A172 (cell line): ENCODE data around the gene CCDC27. TPM values are rescaled to one million over a fixed set of nuclear protein-coding genes. Genes with fewer than 3 reads are reported as not detected.

Experiments
- DNase-seq: peaks from one replicate; pipeline ENCODE4 v3.0.0-alpha.2; 2015; ENCODE audit warnings: low spot score
- total RNA-seq: library from RNA; depleted of rRNA; stranded (reverse); fragments of >200 nt; shearing (Covaris generic); gene quantifications from 2 replicates; pipeline ENCODE4 v1.2.3, GENCODE V29; 2014

Gene CCDC27
- total RNA-seq, 1 experiment from 2014 or later = not detected

GRCh38 chr1:3753656-3754454, 1.6 kb downstream of the CCDC27 start:
- DNase-seq = no peak

GRCh38 chr1:3756394-3756793, 4.1 kb downstream of the CCDC27 start:
- DNase-seq = no peak

DNA sequence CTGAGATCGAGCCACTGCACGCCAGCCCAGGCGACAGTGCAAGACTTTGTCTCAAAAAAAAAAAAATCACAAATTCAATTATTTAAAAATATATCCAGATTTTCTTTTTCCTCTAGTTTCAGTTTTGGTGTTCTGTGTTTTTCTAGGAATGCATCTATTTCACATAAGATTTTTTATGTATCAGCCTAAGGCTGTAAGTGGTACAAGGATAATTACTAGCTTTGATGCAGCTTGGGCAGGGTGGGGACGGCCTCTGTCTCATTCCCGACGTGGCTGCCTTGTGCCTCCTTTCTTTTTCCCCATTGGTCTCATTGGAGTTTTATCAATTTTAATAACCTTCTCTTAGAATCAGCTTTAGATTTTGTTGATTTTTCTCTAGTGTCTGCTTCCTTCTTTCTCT, 6.9 kb downstream of the CCDC27 start:
- no peak for DNase-seq

DNA sequence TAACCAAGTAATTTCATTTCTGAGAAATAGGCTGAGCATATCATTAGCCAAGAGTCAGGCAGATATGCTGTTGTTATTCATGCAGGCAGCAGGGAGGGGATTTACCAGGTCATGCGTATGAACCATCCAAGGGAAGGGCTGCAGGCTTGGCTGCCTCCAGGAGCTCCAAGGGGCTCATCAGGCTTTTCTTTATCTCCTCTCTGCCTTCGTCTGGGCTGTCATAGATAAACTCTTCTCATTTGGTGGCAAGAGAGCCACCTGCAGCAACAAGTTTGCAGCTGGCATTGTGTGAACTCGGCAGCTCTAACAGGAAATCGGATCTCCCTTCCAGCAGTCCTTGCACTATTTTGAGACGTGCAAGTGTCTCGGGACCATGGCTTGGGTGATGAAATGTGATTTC, 7.5 kb downstream of the CCDC27 start:
- DNase-seq = no peak

- DNase-seq = no peak
These were observed 9.2 kb downstream of the CCDC27 start for GRCh38 chr1:3761296-3762010.

DNA sequence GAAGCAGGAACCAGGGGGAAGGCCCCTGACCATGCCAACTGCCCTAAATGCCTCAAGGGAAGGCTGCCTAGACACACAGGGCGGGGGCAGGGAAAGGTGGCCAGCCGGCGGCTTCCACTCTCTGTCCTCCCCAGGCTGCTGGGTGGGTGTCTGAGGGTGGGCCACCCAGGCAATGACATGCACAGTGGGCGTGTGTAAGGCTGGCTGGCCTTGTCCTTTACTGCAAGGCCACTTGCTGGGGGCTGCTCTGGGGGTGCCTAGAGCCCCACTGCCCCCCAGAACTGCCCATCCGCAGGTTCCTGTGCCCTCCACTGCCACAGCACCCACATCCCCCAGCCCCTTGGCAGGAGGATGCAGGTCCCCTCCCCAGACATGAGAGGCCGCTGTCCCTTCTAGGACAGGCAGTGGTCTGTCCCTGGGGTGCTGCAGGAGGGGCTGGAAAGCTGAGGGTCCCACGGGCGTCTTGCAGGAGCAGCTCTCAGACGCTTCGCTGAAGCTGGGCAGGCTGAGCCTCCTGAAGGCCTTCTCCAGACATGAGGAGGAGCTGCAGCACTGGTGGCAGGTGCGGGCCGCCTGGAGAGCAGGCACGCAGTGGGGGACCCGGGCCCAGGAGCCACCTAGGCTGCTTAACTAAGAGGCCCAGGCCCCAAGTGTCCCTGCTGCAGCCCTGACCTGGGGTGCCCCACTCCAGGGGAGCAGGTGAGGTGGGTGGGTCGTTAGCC, 10.1 kb downstream of the CCDC27 start:
- DNase-seq = no peak

DNA sequence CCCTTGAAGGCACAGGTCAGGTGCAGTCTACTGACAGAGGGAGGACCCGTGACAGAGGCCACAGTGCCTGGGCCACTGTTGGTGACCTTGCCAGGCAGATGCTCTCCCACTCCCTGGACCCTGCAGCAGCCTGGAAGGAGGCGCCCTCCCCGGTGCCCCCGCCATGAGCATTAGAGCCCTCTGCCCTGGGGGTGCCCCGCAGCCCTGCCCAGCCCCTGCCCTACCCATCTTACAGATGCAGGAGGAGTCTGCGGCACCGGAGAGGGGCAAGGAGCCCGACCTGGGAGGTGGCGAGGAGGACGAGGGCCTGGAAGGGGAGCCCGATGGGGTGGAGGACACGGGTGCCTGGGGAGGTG, 10.6 kb downstream of the CCDC27 start:
- DNase-seq = no peak

GRCh38 chr1:3763351-3764125, 11.3 kb downstream of the CCDC27 start:
- DNase-seq = no peak

DNA sequence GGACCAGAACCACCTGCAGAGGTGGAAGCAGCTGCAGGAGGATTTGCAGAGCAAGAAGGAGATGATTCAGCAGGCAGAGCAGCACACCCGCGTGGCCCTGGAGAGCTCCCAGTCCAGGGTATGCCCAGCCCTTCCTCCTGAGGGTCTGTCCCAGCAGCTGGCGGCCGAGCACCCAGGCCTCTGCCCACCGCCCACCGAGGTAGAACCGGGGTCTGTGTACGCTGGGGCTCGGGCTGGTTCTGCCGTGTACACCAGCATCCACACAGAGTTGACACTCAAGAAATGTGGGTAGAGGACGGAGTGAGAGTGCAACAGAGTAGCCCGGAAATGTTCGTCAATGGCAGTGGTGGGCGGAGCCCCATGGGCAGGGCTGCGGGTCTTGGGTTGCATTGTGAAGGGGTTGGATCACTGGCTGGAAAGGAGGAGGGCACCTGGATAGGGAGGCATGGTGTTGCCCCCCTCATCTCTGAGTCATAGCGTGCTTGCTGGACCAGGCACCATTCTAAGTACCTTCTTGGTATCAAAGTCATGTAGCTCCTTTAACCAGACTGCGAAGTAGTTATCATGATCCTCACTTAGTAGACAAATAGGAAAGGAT, 15.2 kb downstream of the CCDC27 start:
- no peak for DNase-seq

- DNase-seq = no peak
These were observed 16.7 kb downstream of the CCDC27 start for GRCh38 chr1:3768811-3769390.

DNA sequence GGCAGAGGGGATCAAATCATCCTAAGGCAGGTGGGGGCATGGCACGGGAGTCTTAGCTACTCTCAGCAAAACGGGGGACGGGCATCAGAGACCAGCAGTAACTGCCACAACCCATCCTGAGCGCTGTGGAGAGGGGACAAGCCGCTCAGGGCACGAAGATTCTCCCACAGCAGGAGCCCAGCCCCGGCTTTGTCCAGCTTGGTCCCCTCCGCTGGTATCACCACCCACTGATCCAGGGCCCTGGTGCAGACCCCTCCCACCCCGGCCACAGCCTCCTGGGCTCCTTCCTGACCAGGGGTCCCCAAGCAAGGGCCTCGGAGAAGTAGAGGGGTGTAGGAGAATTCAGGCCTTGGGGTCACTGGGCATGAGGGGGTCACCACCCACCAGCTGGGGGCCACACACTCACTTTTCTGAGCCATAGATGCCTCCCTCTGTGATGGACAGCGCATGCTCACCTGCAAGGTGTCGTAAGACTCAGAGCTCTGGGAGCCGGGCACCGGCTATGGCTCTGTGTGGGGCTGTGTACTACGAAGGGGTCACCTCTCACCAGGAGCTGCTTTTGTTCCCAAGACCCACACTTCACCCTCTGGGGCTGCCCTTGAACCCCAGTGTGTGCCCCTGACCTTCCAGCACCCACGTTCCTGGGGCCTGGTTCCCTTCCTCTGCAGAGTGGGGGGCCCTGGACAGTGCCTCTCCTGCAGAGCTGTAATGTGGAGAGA, 18.0 kb downstream of the CCDC27 start:
- DNase-seq = no peak

- no peak for DNase-seq
These were observed 19.1 kb downstream of the CCDC27 start for GRCh38 chr1:3771108-3772026.

DNA sequence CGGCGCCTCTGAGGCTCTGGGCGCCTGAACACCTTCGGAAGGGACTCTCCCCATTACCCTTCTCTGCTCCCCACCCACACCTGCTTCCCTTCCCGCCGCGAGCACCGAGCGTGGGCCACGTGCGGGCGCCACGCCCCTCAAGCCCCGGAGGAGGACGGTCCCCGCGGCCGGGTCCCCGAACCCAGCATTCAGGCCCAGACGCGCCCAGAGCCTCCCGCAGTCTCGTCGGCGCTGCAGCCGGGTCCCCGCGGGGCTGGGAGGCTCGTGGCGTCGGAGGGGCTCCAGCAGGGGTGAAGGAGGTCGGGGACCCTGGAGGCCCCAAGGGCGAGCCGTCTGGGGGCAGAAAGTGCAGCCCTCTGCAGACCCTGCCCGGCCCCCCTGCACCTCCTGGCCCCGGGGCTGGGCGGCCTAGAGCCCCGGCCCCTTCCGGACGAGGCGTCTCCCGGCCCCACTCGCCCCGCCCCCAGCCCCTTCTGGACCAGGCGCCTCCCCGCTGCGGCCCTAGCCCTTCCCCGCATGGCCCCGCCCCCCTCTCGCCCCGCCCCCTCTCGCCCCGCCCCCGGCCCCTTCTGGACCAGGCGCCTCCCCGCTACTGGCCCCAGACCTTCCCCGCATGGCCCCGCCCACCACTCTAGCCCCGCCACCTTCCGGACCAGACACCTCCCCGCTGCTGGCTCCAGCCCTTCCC, 19.9 kb downstream of the CCDC27 start:
- DNase-seq = no peak

DNA sequence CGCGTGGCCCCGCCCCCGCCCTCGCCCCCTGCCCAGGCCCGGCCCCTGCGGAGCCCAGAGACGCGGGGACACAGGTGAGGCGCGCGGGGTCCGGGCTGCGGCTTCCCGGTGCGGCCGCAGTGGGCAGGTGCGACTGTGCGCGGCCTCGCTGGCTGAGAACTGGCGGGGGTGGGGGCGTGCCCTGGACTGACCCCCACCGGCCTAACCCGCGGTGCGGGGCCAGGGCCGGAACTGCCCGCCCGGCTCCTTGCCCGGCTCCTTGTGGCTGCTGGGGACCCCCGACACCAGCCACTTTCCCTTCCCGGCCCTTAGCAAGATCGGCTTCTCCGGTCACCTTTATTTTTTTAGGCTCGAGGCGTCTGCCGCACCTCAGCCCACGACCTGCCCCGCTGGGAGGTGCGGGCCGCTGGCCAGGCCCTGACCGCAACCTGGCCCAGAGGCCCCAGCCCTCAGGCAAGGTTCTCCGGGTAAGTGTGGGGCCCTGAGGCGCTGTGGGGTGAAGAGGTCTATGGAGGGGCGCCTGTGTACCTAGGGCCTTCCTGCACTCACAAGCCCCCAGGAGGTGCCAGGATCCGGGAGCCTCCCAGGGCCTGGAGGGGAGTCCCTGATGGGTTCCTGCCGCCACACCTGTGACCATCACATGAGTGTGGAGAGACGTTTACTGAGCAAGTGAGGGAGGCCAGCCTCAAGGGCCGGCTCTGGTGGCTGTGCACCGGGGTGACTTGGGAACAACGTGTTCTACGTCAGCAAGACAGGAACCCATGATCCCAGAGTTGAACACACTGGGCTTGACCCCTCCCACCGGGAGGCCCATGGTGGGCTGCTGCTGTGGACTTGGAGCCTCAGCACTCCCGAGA, 20.7 kb downstream of the CCDC27 start, which contains the start of gene SMIM1:
TSS of gene SMIM1 (plus strand) at position 35 of the 857 bp plus-strand sequence. CDS start 2,625 bp downstream, outside the sequence.
- no peak for DNase-seq

DNA sequence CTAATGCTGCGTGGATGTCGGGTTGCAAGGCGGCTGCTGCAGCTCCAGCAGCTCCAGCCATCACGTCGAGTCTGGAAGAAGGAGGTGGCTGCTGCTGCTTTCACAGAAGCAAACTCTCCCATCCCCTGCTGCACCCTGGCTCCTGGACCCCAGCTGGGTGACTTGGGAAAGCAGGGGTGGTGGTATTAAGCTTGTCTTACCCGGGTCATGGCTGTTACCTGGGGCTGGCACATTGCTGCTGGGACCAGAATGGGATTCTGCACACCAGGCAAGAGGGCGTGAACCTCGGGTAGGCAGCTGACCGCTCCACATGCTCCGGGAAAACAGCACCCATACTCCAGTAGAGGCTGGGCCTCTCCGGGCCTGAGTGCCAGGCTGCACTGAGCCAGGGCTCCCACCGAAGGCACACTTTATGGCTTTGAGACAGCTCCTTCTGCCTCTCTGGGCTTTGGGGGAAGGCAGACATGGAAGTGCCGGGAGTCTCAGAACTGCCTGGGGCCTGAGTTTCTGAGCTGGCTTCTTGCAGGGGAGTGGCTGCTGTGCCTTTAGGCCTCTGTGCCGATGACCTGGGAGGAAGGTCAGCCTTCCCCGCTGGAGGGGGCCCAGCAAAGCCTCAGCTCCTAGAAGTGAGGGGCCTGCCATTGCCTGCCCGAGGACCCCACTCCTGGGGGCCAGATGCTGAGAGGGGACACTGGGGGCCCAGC, 21.5 kb downstream of the CCDC27 start:
- DNase-seq = no peak

GRCh38 chr1:3774276-3774945, 22.2 kb downstream of the CCDC27 start:
- DNase-seq = no peak
